ENCODE measurements around the gene ARHGAP6. TPM values are rescaled to one million over a fixed set of nuclear protein-coding genes. Genes with fewer than 3 reads are reported as not detected.

Gene ARHGAP6
- total and polyA plus RNA-seq, 8 donors: 7.0 to 25.4 (median 20.5) TPM

GRCh38 chrX:11304829-11305228 is 360.9 kb downstream of the ARHGAP6 start:
- H3K9me3 ChIP-seq: no peaks in the 10 kb centered on the region
- intact Hi-C loops (cut with DNase I): no loop called here

GRCh38 chrX:11298600-11298999 is 367.1 kb downstream of the ARHGAP6 start:
- no peak for ATAC-seq
- DNase-seq: no peak
- Histone ChIP-seq H3K4me3 (no peak overlapping the region), H3K9me3 (no peaks in the 10 kb centered on the region), H3K27ac (no peak overlapping the region), H3K27me3 (no peaks in the 10 kb centered on the region), H3K4me1 (no peaks in the 10 kb centered on the region), H3K36me3 (no peaks in the 10 kb centered on the region)
- intact Hi-C loops (cut with DNase I): no loop called here
- TF ChIP-seq CTCF (IDR thresholded peaks at IDR 0.05): no peak

More at GRCh38 chrX:11304829-11305228, 360.9 kb downstream of the ARHGAP6 start:
- Histone ChIP-seq H3K27ac (no peak overlapping the region), H3K4me1 (no peaks in the 10 kb centered on the region), H3K27me3 (no peaks in the 10 kb centered on the region), H3K36me3 (no peaks in the 10 kb centered on the region), H3K4me3 (no peak overlapping the region)
- no peak for ATAC-seq
- DNase-seq: no peak
- no peak for TF ChIP-seq CTCF (IDR thresholded peaks at IDR 0.05)

DNA sequence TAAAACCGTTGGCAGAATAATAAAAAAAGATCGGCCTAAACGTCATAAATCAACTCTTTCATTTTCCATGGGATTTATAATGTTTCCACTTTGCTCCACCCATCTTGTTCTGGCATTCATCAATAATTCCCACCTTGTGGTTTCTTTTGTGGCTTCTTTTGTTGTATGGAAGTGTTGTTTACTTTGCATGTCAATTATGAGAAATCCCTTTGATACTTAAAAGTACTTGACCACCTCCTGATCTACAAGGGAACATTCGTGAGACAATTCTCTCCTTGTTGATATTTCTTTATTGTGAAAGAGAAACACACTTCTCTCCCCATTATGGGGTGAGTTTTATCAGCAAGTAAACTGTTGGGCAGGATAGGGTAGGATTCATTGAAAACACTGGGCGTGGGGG is 369.7 kb downstream of the ARHGAP6 start:
- ATAC-seq: no peak
- DNase-seq: no peak
- intact Hi-C loops (cut with DNase I): no loop called here

DNA sequence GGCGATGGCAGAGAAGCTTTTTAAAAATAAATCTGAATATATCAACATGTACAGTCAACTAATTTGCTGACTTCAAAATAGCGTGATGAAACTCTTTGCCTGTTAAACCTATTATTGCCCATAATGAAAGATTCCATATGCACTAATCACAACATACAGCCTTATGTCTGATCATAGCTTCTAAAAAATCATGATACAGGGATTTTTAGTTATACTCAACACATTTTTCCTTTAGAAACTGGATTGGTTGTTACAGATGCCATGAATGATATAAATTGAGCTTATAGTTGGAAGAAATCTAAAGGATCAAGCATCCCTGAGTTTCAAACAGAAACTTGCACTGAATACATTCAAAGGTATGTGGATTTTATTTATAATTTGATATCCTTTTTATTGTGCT is 372.6 kb downstream of the ARHGAP6 start, which contains the start of gene AMELX:
AMELX (plus strand) TSS at position 301 of the 400 bp plus-strand sequence. CDS start 1,376 bp downstream, outside the sequence.
- H3K27ac ChIP-seq: no peak within 1 kb of the TSS
- intact Hi-C loops (cut with DNase I): no loop called here
- no peak for DNase-seq
- H3K27me3 ChIP-seq: no peaks in the 10 kb centered on the region
- H3K4me3 ChIP-seq: no peak within 1 kb of the TSS
- no peaks in the 10 kb centered on the region for H3K9me3 ChIP-seq
- no peak for ATAC-seq
- TF ChIP-seq CTCF (IDR thresholded peaks at IDR 0.05): no peak
- H3K4me1 ChIP-seq: no peaks in the 10 kb centered on the region
- no peaks in the 10 kb centered on the region for H3K36me3 ChIP-seq

More for the DNA sequence above, 369.7 kb downstream of the ARHGAP6 start:
- Histone ChIP-seq H3K27ac (no peak overlapping the region), H3K36me3 (no peaks in the 10 kb centered on the region), H3K9me3 (no peaks in the 10 kb centered on the region), H3K4me1 (no peaks in the 10 kb centered on the region), H3K4me3 (no peak overlapping the region), H3K27me3 (no peaks in the 10 kb centered on the region)
- TF ChIP-seq CTCF (IDR thresholded peaks at IDR 0.05): no peak

- Histone ChIP-seq H3K4me1 (no peaks in the 10 kb centered on the region), H3K9me3 (no peaks in the 10 kb centered on the region), H3K36me3 (no peaks in the 10 kb centered on the region), H3K27me3 (no peaks in the 10 kb centered on the region), H3K27ac (no peak overlapping the region), H3K4me3 (no peak overlapping the region)
- intact Hi-C loops (cut with DNase I): no loop called here
- TF ChIP-seq CTCF (IDR thresholded peaks at IDR 0.05): no peak
- ATAC-seq (no peak), DNase-seq (no peak)
Measured at GRCh38 chrX:11290416-11291102, 375.2 kb downstream of the ARHGAP6 start.
